ENCODE results near the gene ARPC4. TPM values are rescaled to one million over a fixed set of nuclear protein-coding genes. Genes with fewer than 3 reads are reported as not detected.

The ARPC4 gene
- total and polyA plus RNA-seq, 2 donors (not counting 1 experiment from before 2014, with no cell fraction given) = 174 to 307 TPM

DNA sequence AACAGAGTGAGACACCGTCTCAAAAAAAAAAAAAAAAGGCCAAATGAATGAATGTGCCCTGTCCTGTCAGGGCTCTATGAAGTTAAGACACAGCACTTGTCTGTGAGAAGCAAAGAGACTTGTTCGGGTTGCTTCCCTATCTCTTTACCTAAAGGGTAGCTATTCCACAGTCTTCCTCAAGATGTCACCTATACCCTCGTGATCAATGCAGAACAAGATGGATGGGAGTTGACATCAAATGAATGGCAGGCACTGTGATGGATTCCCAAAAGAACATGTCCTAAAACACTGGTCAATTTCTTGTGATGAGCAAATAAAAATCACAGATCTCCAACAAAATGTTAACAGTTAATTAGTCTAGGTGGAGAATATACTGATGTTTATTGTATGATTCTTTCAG is 10.1 kb upstream of the ARPC4 start:
- DNase-seq (ENCODE audit: low read depth in 2 of 2) = no peak
- Histone ChIP-seq H2AFZ (ENCODE audit: low read length) (no peak overlapping the region), H3K4me1 (ENCODE audit: control insufficient read depth, extremely low read depth, insufficient read depth, low read length) (peaks cover 2% of the 10 kb centered on the region), H3K4me3 (replicated peaks in 1 of 4; ENCODE audit: control extremely low read depth in 1 of 4, insufficient read depth in 1 of 4, low read depth in 3 of 4, low read length in 4 of 4) (no peak overlapping the region), H4K20me1 (ENCODE audit: control insufficient read depth, extremely low read depth, insufficient read depth, low read length) (no peaks in the 10 kb centered on the region), H3K27me3 (ENCODE audit: control insufficient read depth, insufficient read depth, low read length) (no peaks in the 10 kb centered on the region), H3K27ac (ENCODE audit: insufficient read depth, low read length) (no peak overlapping the region), H3K36me3 (ENCODE audit: control insufficient read depth, insufficient read depth, low read length) (peaks cover 22% of the 10 kb centered on the region), H3K9ac (ENCODE audit: insufficient read depth, low read length) (no peak overlapping the region), H3K9me3 (ENCODE audit: control insufficient read depth, insufficient read depth, low read depth, low read length) (no peaks in the 10 kb centered on the region), H3K79me2 (ENCODE audit: control insufficient read depth, insufficient read depth, low read length) (no peaks in the 10 kb centered on the region), H3K4me2 (ENCODE audit: extremely low read depth, insufficient read depth, low read length) (no peak overlapping the region)
- no peak for TF ChIP-seq EZH2 (IDR thresholded peaks at IDR 0.05; ENCODE audit: low read length, missing control alignments)
- TF ChIP-seq, protein P1, sequence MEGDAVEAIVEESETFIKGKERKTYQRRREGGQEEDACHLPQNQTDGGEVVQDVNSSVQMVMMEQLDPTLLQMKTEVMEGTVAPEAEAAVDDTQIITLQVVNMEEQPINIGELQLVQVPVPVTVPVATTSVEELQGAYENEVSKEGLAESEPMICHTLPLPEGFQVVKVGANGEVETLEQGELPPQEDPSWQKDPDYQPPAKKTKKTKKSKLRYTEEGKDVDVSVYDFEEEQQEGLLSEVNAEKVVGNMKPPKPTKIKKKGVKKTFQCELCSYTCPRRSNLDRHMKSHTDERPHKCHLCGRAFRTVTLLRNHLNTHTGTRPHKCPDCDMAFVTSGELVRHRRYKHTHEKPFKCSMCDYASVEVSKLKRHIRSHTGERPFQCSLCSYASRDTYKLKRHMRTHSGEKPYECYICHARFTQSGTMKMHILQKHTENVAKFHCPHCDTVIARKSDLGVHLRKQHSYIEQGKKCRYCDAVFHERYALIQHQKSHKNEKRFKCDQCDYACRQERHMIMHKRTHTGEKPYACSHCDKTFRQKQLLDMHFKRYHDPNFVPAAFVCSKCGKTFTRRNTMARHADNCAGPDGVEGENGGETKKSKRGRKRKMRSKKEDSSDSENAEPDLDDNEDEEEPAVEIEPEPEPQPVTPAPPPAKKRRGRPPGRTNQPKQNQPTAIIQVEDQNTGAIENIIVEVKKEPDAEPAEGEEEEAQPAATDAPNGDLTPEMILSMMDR (conservative IDR thresholded peaks at IDR 0.05 in 1 of 2, IDR thresholded peaks at IDR 0.05 in 1 of 2; ENCODE audit: low read depth in 1 of 2, low read length in 2 of 2) = no peak

DNA sequence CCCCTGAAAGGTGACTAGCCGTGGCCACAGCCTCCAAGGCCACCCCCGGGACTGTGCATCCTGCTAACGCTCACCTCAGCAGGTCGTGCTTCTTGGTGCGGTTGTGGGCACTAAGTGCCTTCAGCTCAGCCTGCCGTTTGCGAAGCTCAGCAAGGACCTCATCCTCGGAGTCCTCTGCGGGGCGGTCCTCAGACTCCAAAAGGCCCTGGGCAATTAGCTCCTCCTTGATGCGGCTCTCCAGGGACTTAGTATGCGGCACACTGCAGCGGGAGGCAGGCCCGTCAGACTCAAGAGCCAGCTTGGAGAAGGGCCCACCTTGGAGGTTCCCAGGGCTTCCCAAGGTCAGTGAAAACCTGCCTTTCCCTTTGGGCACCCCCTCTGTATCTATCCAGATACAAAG is 8.9 kb upstream of the ARPC4 start:
- no peaks in the 10 kb centered on the region for H3K27me3 ChIP-seq (ENCODE audit: control insufficient read depth, insufficient read depth, low read length)
- TF ChIP-seq, protein P1 (conservative IDR thresholded peaks at IDR 0.05 in 1 of 2, IDR thresholded peaks at IDR 0.05 in 1 of 2; ENCODE audit: low read depth in 1 of 2, low read length in 2 of 2) = no peak
- no peak for TF ChIP-seq EZH2 (IDR thresholded peaks at IDR 0.05; ENCODE audit: low read length, missing control alignments)
- H3K4me3 ChIP-seq (replicated peaks in 1 of 4; ENCODE audit: control extremely low read depth in 1 of 4, insufficient read depth in 1 of 4, low read depth in 3 of 4, low read length in 4 of 4) = no peak overlapping the region
- H4K20me1 ChIP-seq (ENCODE audit: control insufficient read depth, extremely low read depth, insufficient read depth, low read length) = no peaks in the 10 kb centered on the region
- no peaks in the 10 kb centered on the region for H3K9me3 ChIP-seq (ENCODE audit: control insufficient read depth, insufficient read depth, low read depth, low read length)
- H3K79me2 ChIP-seq (ENCODE audit: control insufficient read depth, insufficient read depth, low read length) = no peaks in the 10 kb centered on the region
- peaks cover 24% of the 10 kb centered on the region for H3K36me3 ChIP-seq (ENCODE audit: control insufficient read depth, insufficient read depth, low read length)
- DNase-seq (ENCODE audit: low read depth in 2 of 2) = no peak
- H3K9ac ChIP-seq (ENCODE audit: insufficient read depth, low read length) = no peak overlapping the region
- H3K4me1 ChIP-seq (ENCODE audit: control insufficient read depth, extremely low read depth, insufficient read depth, low read length) = no peaks in the 10 kb centered on the region
- H3K4me2 ChIP-seq (ENCODE audit: extremely low read depth, insufficient read depth, low read length) = no peak overlapping the region
- no peak overlapping the region for H3K27ac ChIP-seq (ENCODE audit: insufficient read depth, low read length)
- no peak overlapping the region for H2AFZ ChIP-seq (ENCODE audit: low read length)

DNA sequence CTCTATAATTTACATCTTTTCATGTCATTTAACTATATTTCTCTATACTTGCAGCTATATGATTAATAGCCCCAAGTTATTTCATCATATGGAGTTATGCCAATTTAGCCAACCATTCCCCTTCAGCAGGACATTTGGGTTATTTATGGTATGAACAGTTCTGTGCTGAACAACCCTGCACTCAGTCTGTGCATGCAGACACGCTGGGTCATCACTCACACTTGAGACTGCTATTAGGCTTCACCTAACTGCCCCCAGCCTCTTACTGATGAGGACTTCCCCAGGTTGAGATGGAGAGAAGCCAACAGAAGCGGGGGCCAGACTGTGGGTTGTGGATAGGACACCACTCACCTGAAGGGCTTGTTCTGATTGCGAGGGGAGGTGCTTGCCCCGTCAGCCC is 7.9 kb upstream of the ARPC4 start:
- Histone ChIP-seq H4K20me1 (ENCODE audit: control insufficient read depth, extremely low read depth, insufficient read depth, low read length) (no peaks in the 10 kb centered on the region), H3K4me2 (ENCODE audit: extremely low read depth, insufficient read depth, low read length) (no peak overlapping the region), H3K9me3 (ENCODE audit: control insufficient read depth, insufficient read depth, low read depth, low read length) (no peaks in the 10 kb centered on the region), H3K9ac (ENCODE audit: insufficient read depth, low read length) (no peak overlapping the region), H3K27ac (ENCODE audit: insufficient read depth, low read length) (no peak overlapping the region), H3K27me3 (ENCODE audit: control insufficient read depth, insufficient read depth, low read length) (no peaks in the 10 kb centered on the region), H3K4me3 (replicated peaks in 1 of 4; ENCODE audit: control extremely low read depth in 1 of 4, insufficient read depth in 1 of 4, low read depth in 3 of 4, low read length in 4 of 4) (no peak overlapping the region), H3K4me1 (ENCODE audit: control insufficient read depth, extremely low read depth, insufficient read depth, low read length) (no peaks in the 10 kb centered on the region), H2AFZ (ENCODE audit: low read length) (no peak overlapping the region), H3K79me2 (ENCODE audit: control insufficient read depth, insufficient read depth, low read length) (no peaks in the 10 kb centered on the region), H3K36me3 (ENCODE audit: control insufficient read depth, insufficient read depth, low read length) (peaks cover 31% of the 10 kb centered on the region)
- DNase-seq (ENCODE audit: low read depth in 2 of 2) = peak in 1 of 2 donors; percentile 52
- TF ChIP-seq, protein P1 (conservative IDR thresholded peaks at IDR 0.05 in 1 of 2, IDR thresholded peaks at IDR 0.05 in 1 of 2; ENCODE audit: low read depth in 1 of 2, low read length in 2 of 2) = no peak
- TF ChIP-seq EZH2 (IDR thresholded peaks at IDR 0.05; ENCODE audit: low read length, missing control alignments) = no peak

Data from fibroblast of lung (primary cell).